SK-N-SH (cell line): ENCODE results near the gene ADK.

Experiments
- EZH2phosphoT487 ChIP-seq: fragments of 200-600 bp; sonication (generic); IDR thresholded peaks from 2 replicates; pipeline ENCODE4 v1.6.1; 2017; ENCODE audit warnings: low read depth, mixed run types, mild to moderate bottlenecking, antibody characterized with exemption, moderate library complexity, borderline replicate concordance
- FOXJ3 ChIP-seq: sonication (generic); formaldehyde crosslinking; IDR thresholded peaks from 2 replicates; pipeline ENCODE4 v1.5.1; 2020; ENCODE audit warnings: mild to moderate bottlenecking, missing genetic modification reagents
- JUND ChIP-seq: IDR thresholded peaks from 2 replicates; pipeline ENCODE4 v1.4.0; 2012
- MXI1 ChIP-seq: IDR thresholded peaks from 2 replicates; pipeline ENCODE4 v1.6.1; 2012; ENCODE audit warnings: mild to moderate bottlenecking, low read depth, low read length, improper control_type of control experiment
- POLR2AphosphoS5 ChIP-seq: IDR thresholded peaks from 2 replicates; pipeline ENCODE4 v1.6.1; 2012; ENCODE audit warnings: low read depth, low read length
- RAD21 ChIP-seq: IDR thresholded peaks from 2 replicates; pipeline ENCODE4 v1.6.1; 2012; ENCODE audit warnings: mild to moderate bottlenecking, low read length
- RXRA ChIP-seq: IDR thresholded peaks from 2 replicates; pipeline ENCODE4 v1.4.0; 2012; ENCODE audit warnings: low read depth, mild to moderate bottlenecking, borderline replicate concordance
- SMC3 ChIP-seq: IDR thresholded peaks from 2 replicates; pipeline ENCODE4 v1.6.1; 2012; ENCODE audit warnings: low read depth, low read length, improper control_type of control experiment
- YY1 ChIP-seq: IDR thresholded peaks from 2 replicates; pipeline ENCODE4 v1.4.0; 2012; ENCODE audit warnings: low read depth, mild to moderate bottlenecking
- TF ChIP-seq, protein P1 (sequence below): fragments of 200-600 bp; sonication (generic); IDR thresholded peaks from 2 replicates; pipeline ENCODE4 v1.6.1; 2017; ENCODE audit warnings: antibody characterized with exemption, mild to moderate bottlenecking, moderate library complexity

DNA sequence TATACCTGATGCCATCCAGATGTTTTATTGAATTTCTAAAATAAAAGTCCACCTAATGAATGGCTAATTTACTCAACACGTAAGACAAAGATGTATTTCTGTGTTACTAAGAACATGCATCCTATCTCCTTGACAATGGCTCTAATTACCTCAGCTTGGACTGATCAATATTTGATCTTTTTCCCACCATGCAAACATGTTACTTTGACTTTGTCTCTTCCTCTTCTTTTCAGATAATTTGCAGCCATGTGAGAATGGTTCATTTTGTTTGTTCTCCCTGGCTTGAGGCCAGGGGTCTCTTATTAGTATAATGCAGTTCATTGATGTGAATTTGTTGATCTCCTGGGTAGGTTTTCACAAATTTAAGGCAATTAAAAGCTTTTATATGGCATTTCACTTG is 302.1 kb downstream of the ADK start:
- TF ChIP-seq SMC3 (no peak), FOXJ3 (CRISPR knock-in tag) (no peak), POLR2AphosphoS5 (no peak), JUND (no peak), MXI1 (no peak), RXRA (no peak), RAD21 (no peak), EZH2phosphoT487 (no peak), YY1 (no peak)
- TF ChIP-seq, protein P1, sequence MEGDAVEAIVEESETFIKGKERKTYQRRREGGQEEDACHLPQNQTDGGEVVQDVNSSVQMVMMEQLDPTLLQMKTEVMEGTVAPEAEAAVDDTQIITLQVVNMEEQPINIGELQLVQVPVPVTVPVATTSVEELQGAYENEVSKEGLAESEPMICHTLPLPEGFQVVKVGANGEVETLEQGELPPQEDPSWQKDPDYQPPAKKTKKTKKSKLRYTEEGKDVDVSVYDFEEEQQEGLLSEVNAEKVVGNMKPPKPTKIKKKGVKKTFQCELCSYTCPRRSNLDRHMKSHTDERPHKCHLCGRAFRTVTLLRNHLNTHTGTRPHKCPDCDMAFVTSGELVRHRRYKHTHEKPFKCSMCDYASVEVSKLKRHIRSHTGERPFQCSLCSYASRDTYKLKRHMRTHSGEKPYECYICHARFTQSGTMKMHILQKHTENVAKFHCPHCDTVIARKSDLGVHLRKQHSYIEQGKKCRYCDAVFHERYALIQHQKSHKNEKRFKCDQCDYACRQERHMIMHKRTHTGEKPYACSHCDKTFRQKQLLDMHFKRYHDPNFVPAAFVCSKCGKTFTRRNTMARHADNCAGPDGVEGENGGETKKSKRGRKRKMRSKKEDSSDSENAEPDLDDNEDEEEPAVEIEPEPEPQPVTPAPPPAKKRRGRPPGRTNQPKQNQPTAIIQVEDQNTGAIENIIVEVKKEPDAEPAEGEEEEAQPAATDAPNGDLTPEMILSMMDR, result no peak
